ENCODE measurements around the gene ADAMTS8.
"Not testable (repeated sequence)": the region's sequence is repeated elsewhere in the genome, so short reads cannot be mapped to it uniquely, and the experiment has no call there.

Gene ADAMTS8

DNA sequence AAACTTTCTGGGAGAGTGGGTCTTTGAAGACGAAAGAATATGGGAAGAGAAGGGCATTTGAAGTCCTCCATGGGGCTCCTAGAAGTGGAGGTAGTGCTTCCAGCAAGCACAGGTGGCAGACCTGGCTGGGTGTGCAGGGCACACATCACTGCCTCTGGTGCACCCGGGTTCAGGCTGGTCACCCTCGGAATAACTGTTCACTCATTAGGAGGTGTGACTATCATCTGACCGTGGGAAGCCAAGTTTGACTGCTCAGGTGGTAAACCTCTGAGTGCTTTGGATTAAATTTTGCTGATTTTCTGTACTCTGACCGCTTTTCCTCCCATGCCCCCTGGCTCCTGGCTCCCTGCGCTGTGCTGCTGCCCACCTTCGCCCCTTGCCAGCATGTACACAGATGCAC, 31.1 kb upstream of the ADAMTS8 start:
- DNase-seq, result no peak

DNA sequence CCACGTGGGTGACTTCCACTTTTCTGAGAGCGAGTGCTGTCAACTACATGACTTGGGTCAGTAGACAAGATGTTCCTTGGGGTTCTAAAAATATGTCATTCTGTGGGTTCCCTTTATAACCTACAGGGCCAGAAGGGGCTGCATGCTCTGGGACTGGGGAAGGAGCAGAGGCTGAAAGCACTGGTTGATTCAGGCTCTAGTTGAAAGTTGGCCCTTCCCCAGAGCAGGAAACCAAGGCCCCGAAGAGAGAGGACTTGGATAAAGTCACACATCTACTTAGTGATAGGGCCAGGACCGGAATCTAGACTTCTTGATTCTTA, 30.0 kb upstream of the ADAMTS8 start:
- DNase-seq, result no peak

DNA sequence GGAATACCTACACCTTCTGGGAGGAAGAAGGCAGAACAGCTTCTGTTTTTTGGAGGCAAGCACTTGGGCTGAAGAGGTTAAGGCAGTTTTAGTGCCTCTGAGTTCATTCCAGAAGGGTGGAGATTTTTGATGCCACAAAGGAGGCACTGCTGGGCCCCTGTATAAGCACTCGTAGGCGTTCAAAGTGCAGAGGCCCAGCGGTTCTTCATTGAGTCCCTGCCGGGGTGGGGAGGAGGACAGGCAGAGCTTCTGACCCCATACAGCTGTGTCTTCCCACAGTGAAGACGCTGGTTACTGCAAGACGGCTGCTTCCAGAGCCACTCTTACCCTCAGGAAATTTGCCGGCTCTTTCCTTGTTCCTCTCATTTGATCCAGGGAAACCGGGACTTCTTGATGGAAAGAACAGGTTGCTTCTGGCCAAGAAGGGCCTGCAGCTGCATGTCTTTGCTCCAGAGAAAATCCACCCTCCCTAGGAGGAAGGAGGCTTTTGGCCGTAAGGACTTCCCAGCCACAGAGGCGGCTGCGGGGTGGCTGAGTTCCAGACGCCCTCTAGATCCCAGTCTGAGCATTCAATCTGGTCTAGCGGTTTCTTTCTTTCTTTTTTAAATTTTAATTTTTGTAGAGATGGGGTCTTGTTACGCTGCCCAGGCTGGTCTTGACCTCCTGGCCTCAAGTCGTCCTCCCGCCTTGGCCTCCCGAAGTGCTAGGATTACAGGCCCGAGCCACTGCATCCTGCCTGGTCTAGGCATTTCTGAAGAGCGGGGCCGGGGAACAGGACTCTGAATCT, 29.4 kb upstream of the ADAMTS8 start:
- no peak for DNase-seq

- no peak for DNase-seq
Observed at GRCh38 chr11:130456286-130456685, 27.9 kb upstream of the ADAMTS8 start.

DNA sequence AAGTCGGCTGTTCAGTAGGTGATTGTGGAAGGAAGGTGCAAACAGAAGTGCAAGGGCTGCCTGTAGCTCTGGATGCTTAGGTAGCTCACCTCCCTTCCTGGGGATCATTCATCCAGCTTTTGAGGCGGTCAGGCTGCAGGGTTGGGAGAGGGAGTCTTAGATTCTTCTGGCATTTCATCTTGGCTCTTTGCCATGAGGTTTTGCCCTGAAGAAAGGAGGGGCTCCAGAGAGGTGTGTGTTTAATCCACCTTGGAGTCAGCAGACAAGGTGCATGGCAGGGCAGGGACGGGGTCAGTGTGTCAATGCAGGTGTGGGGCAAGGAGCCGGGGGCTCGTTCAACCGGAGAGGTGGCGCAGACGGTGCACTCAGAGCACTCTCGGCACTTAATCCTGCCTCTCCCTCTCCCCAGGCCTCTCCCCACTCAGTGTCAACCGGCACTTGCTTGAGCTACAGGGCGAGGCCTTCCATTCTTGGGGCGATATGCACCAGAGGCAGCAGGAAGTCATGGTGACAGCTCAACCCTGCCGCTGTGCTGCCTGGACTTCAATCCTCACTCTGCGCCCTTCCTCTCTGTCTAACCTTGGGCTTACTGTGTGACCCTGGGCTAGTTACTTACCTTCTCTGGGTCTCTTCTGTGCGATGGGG, 27.2 kb upstream of the ADAMTS8 start:
- peak; percentile 16 for DNase-seq

DNA sequence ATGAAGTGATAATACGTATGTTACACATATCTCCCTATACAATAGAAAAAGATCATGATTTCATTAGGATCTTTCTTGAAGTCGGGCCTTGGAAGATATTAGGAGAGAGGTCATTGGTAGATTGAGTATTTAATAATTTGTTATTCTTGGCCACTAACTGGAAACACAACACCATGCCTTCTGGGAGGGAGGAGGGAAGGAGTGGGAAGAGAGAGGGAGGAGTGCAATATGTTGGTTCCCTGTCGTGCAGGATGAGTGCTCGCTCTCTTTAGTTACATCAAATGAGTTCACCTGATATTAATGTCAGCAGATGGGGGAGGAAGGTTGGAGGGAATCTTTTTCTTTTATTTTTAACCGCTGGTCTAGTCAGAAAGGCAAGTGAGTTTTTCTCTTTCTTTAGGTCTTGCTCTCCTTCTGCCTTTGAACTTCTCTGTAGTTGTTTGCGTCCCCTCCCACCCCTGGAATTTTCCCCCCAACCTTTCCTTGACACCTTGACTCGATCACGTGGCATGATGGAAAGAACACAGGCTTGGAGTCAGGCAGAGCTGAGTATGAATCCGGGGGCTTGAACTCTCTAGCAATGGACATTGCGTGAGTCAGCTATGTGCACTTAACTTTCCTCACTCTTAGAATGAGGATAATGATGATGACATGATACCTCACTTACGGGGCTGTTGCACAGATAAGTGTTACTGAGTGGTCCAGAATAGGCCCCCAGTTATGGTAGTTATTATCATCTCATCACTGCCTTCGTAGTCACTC, 26.3 kb upstream of the ADAMTS8 start:
- DNase-seq, result no peak

GRCh38 chr11:130452940-130453339, 24.5 kb upstream of the ADAMTS8 start:
- DNase-seq, result no peak

GRCh38 chr11:130452176-130452575, 23.8 kb upstream of the ADAMTS8 start:
- DNase-seq, result no peak

- DNase-seq, result no peak
Observed at GRCh38 chr11:130451231-130452019, 23.0 kb upstream of the ADAMTS8 start.

DNA sequence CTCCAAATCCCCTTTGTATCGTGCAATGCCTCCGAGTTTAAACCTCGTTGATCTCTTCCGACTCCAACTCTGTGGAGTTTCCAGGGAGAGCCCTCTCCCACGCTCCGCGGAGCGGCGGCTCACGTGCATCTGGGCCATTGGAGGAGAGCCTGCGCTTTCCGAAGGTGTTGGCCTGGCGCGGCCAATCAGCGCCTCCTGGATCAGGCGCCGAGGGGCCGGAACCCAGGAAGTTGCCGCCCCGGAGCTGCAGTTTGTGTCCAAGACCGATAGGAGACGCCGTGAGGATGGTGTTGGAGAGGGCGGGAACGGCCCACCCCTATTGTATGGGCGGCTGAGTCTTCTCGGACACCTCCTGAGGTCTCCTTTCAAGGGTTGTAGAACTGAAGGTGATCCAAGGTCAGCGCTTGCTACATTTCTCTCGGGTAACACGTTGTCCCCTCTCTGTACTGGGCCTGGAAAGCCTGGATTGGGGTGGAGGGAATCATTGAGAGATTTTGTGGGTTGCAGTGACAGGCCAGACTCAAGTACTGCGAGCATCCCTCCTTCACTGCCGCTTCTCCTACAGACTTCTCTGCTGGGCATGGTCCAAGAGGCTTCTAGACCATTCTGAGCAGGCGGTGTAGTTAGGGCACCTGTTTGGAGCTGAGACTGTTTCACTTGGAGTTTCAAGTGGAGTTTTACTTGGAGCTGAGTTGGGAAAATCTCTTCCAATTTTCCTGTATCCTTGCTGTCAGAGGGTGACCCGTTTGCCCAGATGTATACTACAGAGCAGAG, 21.8 kb upstream of the ADAMTS8 start:
- no peak for DNase-seq

- DNase-seq, result no peak
Observed at GRCh38 chr11:130449310-130449990, 21.0 kb upstream of the ADAMTS8 start.

DNA sequence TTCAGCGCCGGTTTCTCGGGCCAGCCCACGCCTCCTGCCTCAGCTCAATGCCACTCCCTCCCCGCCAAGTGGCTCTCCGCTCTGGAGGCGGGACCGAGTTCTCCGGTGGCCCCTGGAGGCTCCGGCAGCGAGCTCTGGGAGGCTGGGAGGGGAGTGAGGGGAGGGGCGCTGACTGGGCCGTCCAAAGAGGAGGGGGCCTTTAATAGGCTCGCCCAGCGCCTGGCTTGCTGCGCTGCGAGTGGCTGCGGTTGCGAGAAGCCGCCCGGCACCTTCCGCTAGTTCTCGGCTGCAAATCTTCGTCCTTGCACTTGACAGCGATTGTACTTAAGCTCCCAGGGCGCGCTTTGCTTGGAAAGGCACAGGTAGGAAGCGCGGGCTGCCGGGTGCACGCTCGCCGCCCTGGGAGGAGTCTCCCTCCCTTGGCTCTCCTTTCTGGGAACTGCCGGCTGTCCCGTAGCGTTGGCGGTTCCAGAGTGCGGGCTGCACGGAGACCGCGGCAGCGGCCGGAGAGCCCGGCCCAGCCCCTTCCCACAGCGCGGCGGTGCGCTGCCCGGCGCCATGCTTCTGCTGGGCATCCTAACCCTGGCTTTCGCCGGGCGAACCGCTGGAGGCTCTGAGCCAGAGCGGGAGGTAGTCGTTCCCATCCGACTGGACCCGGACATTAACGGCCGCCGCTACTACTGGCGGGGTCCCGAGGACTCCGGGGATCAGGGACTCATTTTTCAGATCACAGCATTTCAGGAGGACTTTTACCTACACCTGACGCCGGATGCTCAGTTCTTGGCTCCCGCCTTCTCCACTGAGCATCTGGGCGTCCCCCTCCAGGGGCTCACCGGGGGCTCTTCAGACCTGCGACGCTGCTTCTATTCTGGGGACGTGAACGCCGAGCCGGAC, 20.3 kb upstream of the ADAMTS8 start, which contains the start of gene ADAMTS15:
Gene ADAMTS15, plus strand, starts transcription at position 230 of the 894 bp plus-strand sequence. Its CDS starts 329 bp downstream, at position 559.
- DNase-seq, result peak; percentile 80

GRCh38 chr11:130448039-130448415, 19.6 kb upstream of the ADAMTS8 start:
- DNase-seq, result no peak

- DNase-seq, result no peak
Observed at GRCh38 chr11:130445788-130446187, 17.4 kb upstream of the ADAMTS8 start.

- DNase-seq, result no peak
Observed at GRCh38 chr11:130442737-130443136, 14.3 kb upstream of the ADAMTS8 start.

GRCh38 chr11:130441719-130442118, 13.3 kb upstream of the ADAMTS8 start:
- DNase-seq, result no peak

GRCh38 chr11:130439876-130440275, 11.5 kb upstream of the ADAMTS8 start:
- DNase-seq, result no peak

- no peak for DNase-seq
Observed at GRCh38 chr11:130439160-130439519, 10.7 kb upstream of the ADAMTS8 start.

- DNase-seq, result not testable (repeated sequence)
Observed at GRCh38 chr11:130438401-130439159, 10.2 kb upstream of the ADAMTS8 start.

DNA sequence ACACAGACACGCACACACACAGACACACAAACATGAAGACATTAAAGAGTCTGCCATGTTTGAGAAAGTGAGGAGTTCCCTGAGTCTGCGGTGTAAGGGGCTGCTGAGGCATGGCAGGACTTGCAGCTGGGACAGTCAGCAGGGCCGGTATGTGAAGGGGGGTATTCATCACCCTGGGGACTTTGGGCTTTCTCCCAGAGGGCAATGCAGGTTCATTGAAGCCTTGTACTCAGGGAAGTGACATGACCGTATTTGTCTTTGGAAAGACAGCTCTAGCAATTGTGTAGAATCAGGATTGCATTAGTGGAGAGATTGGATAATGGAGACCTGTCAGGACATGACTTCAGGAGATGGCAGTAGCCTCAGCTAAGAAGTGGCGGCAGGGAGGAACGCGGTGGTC, 9.4 kb upstream of the ADAMTS8 start:
- DNase-seq, result no peak

All from DMS79 treated with DMSO at 0.1 percent for 48 hours (cell line).